HG02763 (cell line): Measurements from ENCODE around the gene TOP3A.

Source experiments
- ATAC-seq: cut with Tn5 transposase; IDR thresholded peaks from one replicate; pipeline ENCODE4 v1.9.1; 2021; ENCODE audit warnings: mild to moderate bottlenecking, moderate library complexity; ENCODE audit not compliant: unreplicated experiment

TOP3A gene

GRCh38 chr17:18233803-18234518, 80.8 kb downstream of the TOP3A start:
- ATAC-seq = no peak

GRCh38 chr17:18231164-18231563, 83.6 kb downstream of the TOP3A start:
- ATAC-seq = no peak

- ATAC-seq = no peak
These were observed 84.3 kb downstream of the TOP3A start for GRCh38 chr17:18230288-18231141.

GRCh38 chr17:18229771-18230170, 85.0 kb downstream of the TOP3A start:
- no peak for ATAC-seq

- no peak for ATAC-seq
These were observed 85.5 kb downstream of the TOP3A start for GRCh38 chr17:18229254-18229653.

- no peak for ATAC-seq
These were observed 86.6 kb downstream of the TOP3A start for GRCh38 chr17:18228176-18228682.

GRCh38 chr17:18227635-18228034, 87.2 kb downstream of the TOP3A start:
- ATAC-seq = no peak

- ATAC-seq = no peak
These were observed 88.4 kb downstream of the TOP3A start for GRCh38 chr17:18226284-18226945.

- ATAC-seq = no peak
These were observed 89.0 kb downstream of the TOP3A start for GRCh38 chr17:18225642-18226283.

GRCh38 chr17:18225121-18225641, 89.6 kb downstream of the TOP3A start, which contains the start of gene LLGL1:
Gene LLGL1, plus strand, starts transcription at chr17:18225635. Its CDS starts 48 bp downstream, at chr17:18225683.
- peak; percentile 84 for ATAC-seq

GRCh38 chr17:18224387-18225120, 90.2 kb downstream of the TOP3A start:
- ATAC-seq = no peak

- ATAC-seq = no peak
These were observed 90.8 kb downstream of the TOP3A start for GRCh38 chr17:18224053-18224386.
